HEK293 (cell line): ENCODE data around the gene PDP2.

Experiments used
- BCL11A ChIP-seq: fragments of 450-650 bp; formaldehyde crosslinking; IDR thresholded peaks from 2 replicates; pipeline ENCODE4 v1.5.1; 2016; ENCODE audit warnings: low read depth, missing biosample characterization, missing genetic modification characterization
- CTCF ChIP-seq: fragments of 450-650 bp; formaldehyde crosslinking; IDR thresholded peaks from 2 replicates; pipeline ENCODE4 v1.5.1; 2016; ENCODE audit warnings: missing biosample characterization, missing genetic modification characterization
- HOXA7 ChIP-seq: sonication (generic); formaldehyde crosslinking; IDR thresholded peaks from 2 replicates; pipeline ENCODE4 v1.8.1; 2022; ENCODE audit warnings: missing genetic modification reagents, borderline replicate concordance
- MZF1 ChIP-seq: fragments of 450-650 bp; formaldehyde crosslinking; IDR thresholded peaks from 2 replicates; pipeline ENCODE4 v1.5.1; 2017; ENCODE audit warnings: missing biosample characterization, missing genetic modification characterization, borderline replicate concordance
- PRDM4 ChIP-seq: fragments of 450-650 bp; formaldehyde crosslinking; IDR thresholded peaks from 2 replicates; pipeline ENCODE4 v1.5.1; 2017; ENCODE audit warnings: missing biosample characterization, missing genetic modification characterization
- YY1 ChIP-seq: fragments of 450-650 bp; formaldehyde crosslinking; IDR thresholded peaks from 2 replicates; pipeline ENCODE4 v1.5.1; 2018; ENCODE audit warnings: missing biosample characterization, missing genetic modification characterization
- ZBTB1 ChIP-seq: fragments of 450-650 bp; formaldehyde crosslinking; IDR thresholded peaks from 2 replicates; pipeline ENCODE4 v1.5.1; 2016; ENCODE audit warnings: missing biosample characterization, missing genetic modification characterization
- ZBTB10 ChIP-seq: fragments of 450-650 bp; formaldehyde crosslinking; IDR thresholded peaks from 2 replicates; pipeline ENCODE4 v1.5.1; 2016; ENCODE audit warnings: missing biosample characterization, missing genetic modification characterization
- ZBTB20 ChIP-seq: fragments of 450-650 bp; formaldehyde crosslinking; IDR thresholded peaks from 2 replicates; pipeline ENCODE4 v1.5.1; 2016; ENCODE audit warnings: missing biosample characterization, missing genetic modification characterization
- ZNF24 ChIP-seq: fragments of 450-650 bp; formaldehyde crosslinking; IDR thresholded peaks from 2 replicates; pipeline ENCODE4 v1.5.1; 2016; ENCODE audit warnings: missing biosample characterization, missing genetic modification characterization
- ZNF558 ChIP-seq: fragments of 450-650 bp; formaldehyde crosslinking; IDR thresholded peaks from 2 replicates; pipeline ENCODE4 v1.5.1; 2016; ENCODE audit warnings: missing biosample characterization, missing genetic modification characterization
- ZSCAN4 ChIP-seq: fragments of 450-650 bp; formaldehyde crosslinking; IDR thresholded peaks from 2 replicates; pipeline ENCODE4 v1.5.1; 2017; ENCODE audit warnings: missing biosample characterization, missing genetic modification characterization
- TF ChIP-seq, protein P1 (sequence below): fragments of 450-650 bp; formaldehyde crosslinking; IDR thresholded peaks from 2 replicates; pipeline ENCODE4 v1.5.1; 2016; ENCODE audit warnings: missing biosample characterization, missing genetic modification characterization
- TF ChIP-seq, protein P2 (sequence below): fragments of 450-650 bp; formaldehyde crosslinking; IDR thresholded peaks from 2 replicates; pipeline ENCODE4 v1.5.1; 2016; ENCODE audit warnings: missing biosample characterization, missing genetic modification characterization

- no peak for TF ChIP-seq CTCF (tag by site-specific recombination)
- TF ChIP-seq ZBTB20 (tag by site-specific recombination), result no peak
- TF ChIP-seq, protein P1, sequence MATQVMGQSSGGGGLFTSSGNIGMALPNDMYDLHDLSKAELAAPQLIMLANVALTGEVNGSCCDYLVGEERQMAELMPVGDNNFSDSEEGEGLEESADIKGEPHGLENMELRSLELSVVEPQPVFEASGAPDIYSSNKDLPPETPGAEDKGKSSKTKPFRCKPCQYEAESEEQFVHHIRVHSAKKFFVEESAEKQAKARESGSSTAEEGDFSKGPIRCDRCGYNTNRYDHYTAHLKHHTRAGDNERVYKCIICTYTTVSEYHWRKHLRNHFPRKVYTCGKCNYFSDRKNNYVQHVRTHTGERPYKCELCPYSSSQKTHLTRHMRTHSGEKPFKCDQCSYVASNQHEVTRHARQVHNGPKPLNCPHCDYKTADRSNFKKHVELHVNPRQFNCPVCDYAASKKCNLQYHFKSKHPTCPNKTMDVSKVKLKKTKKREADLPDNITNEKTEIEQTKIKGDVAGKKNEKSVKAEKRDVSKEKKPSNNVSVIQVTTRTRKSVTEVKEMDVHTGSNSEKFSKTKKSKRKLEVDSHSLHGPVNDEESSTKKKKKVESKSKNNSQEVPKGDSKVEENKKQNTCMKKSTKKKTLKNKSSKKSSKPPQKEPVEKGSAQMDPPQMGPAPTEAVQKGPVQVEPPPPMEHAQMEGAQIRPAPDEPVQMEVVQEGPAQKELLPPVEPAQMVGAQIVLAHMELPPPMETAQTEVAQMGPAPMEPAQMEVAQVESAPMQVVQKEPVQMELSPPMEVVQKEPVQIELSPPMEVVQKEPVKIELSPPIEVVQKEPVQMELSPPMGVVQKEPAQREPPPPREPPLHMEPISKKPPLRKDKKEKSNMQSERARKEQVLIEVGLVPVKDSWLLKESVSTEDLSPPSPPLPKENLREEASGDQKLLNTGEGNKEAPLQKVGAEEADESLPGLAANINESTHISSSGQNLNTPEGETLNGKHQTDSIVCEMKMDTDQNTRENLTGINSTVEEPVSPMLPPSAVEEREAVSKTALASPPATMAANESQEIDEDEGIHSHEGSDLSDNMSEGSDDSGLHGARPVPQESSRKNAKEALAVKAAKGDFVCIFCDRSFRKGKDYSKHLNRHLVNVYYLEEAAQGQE, result no peak
- no peak for TF ChIP-seq YY1 (tag by site-specific recombination)
- TF ChIP-seq HOXA7 (CRISPR knock-in tag), result no peak
- TF ChIP-seq PRDM4 (tag by site-specific recombination), result no peak
- no peak for TF ChIP-seq ZNF558 (tag by site-specific recombination)
- no peak for TF ChIP-seq MZF1 (tag by site-specific recombination)
- no peak for TF ChIP-seq BCL11A
- TF ChIP-seq, protein P2, sequence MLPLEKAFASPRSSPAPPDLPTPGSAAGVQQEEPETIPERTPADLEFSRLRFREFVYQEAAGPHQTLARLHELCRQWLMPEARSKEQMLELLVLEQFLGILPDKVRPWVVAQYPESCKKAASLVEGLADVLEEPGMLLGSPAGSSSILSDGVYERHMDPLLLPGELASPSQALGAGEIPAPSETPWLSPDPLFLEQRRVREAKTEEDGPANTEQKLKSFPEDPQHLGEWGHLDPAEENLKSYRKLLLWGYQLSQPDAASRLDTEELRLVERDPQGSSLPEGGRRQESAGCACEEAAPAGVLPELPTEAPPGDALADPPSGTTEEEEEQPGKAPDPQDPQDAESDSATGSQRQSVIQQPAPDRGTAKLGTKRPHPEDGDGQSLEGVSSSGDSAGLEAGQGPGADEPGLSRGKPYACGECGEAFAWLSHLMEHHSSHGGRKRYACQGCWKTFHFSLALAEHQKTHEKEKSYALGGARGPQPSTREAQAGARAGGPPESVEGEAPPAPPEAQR, result no peak
- no peak for TF ChIP-seq ZBTB1 (tag by site-specific recombination)
- no peak for TF ChIP-seq ZNF24 (tag by site-specific recombination)
- no peak for TF ChIP-seq ZSCAN4 (tag by site-specific recombination)
- no peak for TF ChIP-seq ZBTB10
Observed at GRCh38 chr16:66851166-66851964, 28.9 kb upstream of the PDP2 start.
